HCT116 (cell line): ENCODE data around the gene RHBDL3. TPM values are rescaled to one million over a fixed set of nuclear protein-coding genes. Genes with fewer than 3 reads are reported as not detected.

Experiments used
- ATAC-seq: fragments of 200-7000 bp; cut with Tn5 transposase; 2 replicates; pipeline ENCODE4 v1.9.1; 2020; ENCODE audit warnings: mild to moderate bottlenecking, moderate library complexity
- BruUV-seq: library from RNA; stranded (reverse); fragments of 400-500 nt; replicated peaks from 2 replicates; lab custom pipeline; 2021; lab: Mats Ljungman, UMichigan
- CTCF ChIA-PET: fragments of 300-600 bp; sonication (Branson Sonifier 250); formaldehyde crosslinking; loops from one replicate; lab custom pipeline; 2021; ENCODE audit warnings: antibody characterized with exemption; lab: Charles Lee
- POLR2A ChIA-PET: fragments of 300-600, 350-600 bp; sonication (Branson Sonifier 250); formaldehyde crosslinking; loops from one replicate; lab custom pipeline; 2021; ENCODE audit warnings: antibody characterized with exemption; lab: Charles Lee
- RAD21 ChIA-PET, 2 experiments: fragments of 300-600 bp; sonication (Branson Sonifier 250); formaldehyde crosslinking; loops; one replicate each; lab custom pipeline; 2023; ENCODE audit warnings: low total read pairs in 2 of 2; ENCODE audit not compliant: uncharacterized antibody in 2 of 2, unreplicated experiment in 2 of 2, low non-redundant PET in 1 of 2; lab: Charles Lee
- DNase-seq: peaks from one replicate; pipeline ENCODE4 v3.0.0-alpha.2; 2010; ENCODE audit warnings: low read depth, low spot score
- H2AFZ ChIP-seq: fragments of 200-600 bp; shearing (Covaris generic), sonication (generic); 2 replicates; pipeline ENCODE4 v1.6.1; 2017; ENCODE audit warnings: low read depth, mixed run types, mixed read lengths, antibody characterized with exemption, low read length; ENCODE audit not compliant: poor library complexity, severe bottlenecking
- H3K27ac ChIP-seq: 2 replicates; pipeline ENCODE4 v1.5.1; 2012; ENCODE audit warnings: low read depth, low read length
- H3K27me3 ChIP-seq: fragments of 200-600 bp; sonication (generic); 2 replicates; pipeline ENCODE4 v1.6.1; 2016; ENCODE audit warnings: mixed run types, low read length, mixed read lengths; ENCODE audit not compliant: insufficient read depth
- H3K36me3 ChIP-seq, 2 experiments: fragments of 200-500 bp in 1 of 2; fragments of 200-600 bp in 1 of 2; sonication (Bioruptor generic) in 1 of 2; sonication (generic) in 1 of 2; 2 replicates each; pipeline versions ENCODE4 v1.5.1 to v1.6.1; 2014 to 2016; ENCODE audit warnings: low read length in 2 of 2, inconsistent platforms in 1 of 2, mixed read lengths in 1 of 2, mixed run types in 1 of 2; ENCODE audit not compliant: insufficient read depth in 2 of 2, control insufficient read depth in 1 of 2
- H3K4me1 ChIP-seq, 2 experiments: fragments of 200-600 bp in 1 of 2; sonication (generic) in 1 of 2; 2 replicates each; pipeline versions ENCODE4 v1.5.1 to v1.6.1; 2012 to 2017; ENCODE audit warnings: low read length in 2 of 2, inconsistent platforms in 1 of 2, mild to moderate bottlenecking in 1 of 2, mixed read lengths in 1 of 2, mixed run types in 1 of 2, moderate library complexity in 1 of 2; ENCODE audit not compliant: insufficient read depth in 2 of 2, control insufficient read depth in 1 of 2
- H3K4me2 ChIP-seq: fragments of 200-600 bp; sonication (generic); 2 replicates; pipeline ENCODE4 v1.6.1; 2017; ENCODE audit warnings: mixed run types, low read length, mixed read lengths
- H3K4me3 ChIP-seq, 2 experiments: fragments of 200-600 bp in 1 of 2; sonication (generic) in 1 of 2; replicated peaks in 1 of 2; 2 replicates each; pipeline ENCODE4 v1.5.1; 2011 to 2016; ENCODE audit warnings: low read length in 2 of 2, control low read depth in 1 of 2, low read depth in 1 of 2, mild to moderate bottlenecking in 1 of 2, mixed read lengths in 1 of 2, mixed run types in 1 of 2
- H3K79me2 ChIP-seq: fragments of 200-600 bp; sonication (generic); 2 replicates; pipeline ENCODE4 v1.6.1; 2017; ENCODE audit warnings: mild to moderate bottlenecking, mixed run types, low read length, moderate library complexity, mixed read lengths; ENCODE audit not compliant: insufficient read depth
- H3K9ac ChIP-seq: fragments of 200-600 bp; sonication (generic); 2 replicates; pipeline ENCODE4 v1.6.1; 2016; ENCODE audit warnings: low read length, mixed read lengths
- H3K9me2 ChIP-seq: fragments of 200-600 bp; sonication (generic), shearing (Covaris generic); 2 replicates; pipeline ENCODE4 v1.6.1; 2017; ENCODE audit warnings: mixed run types, mild to moderate bottlenecking, moderate library complexity; ENCODE audit not compliant: insufficient read depth
- H3K9me3 ChIP-seq, 2 experiments: fragments of 200-500 bp in 1 of 2; fragments of 200-600 bp in 1 of 2; sonication (Bioruptor generic) in 1 of 2; sonication (generic) in 1 of 2; 2 replicates each; pipeline ENCODE4 v1.6.1; 2014 to 2017; ENCODE audit warnings: low read length in 2 of 2, mixed read lengths in 2 of 2, inconsistent platforms in 1 of 2, low read depth in 1 of 2, mild to moderate bottlenecking in 1 of 2, mixed run types in 1 of 2, moderate library complexity in 1 of 2; ENCODE audit not compliant: control insufficient read depth in 1 of 2, insufficient read depth in 1 of 2
- H4K20me1 ChIP-seq: fragments of 200-600 bp; sonication (generic), shearing (Covaris generic); 2 replicates; pipeline ENCODE4 v1.6.1; 2017; ENCODE audit warnings: mixed run types, mild to moderate bottlenecking, moderate library complexity; ENCODE audit not compliant: insufficient read depth
- CBX3 ChIP-seq: IDR thresholded peaks from 2 replicates; pipeline ENCODE4 v1.6.1; 2012; ENCODE audit warnings: low read depth
- CTCF ChIP-seq, 3 experiments: fragments of 200-600 bp in 1 of 3; sonication (generic) in 1 of 3; IDR thresholded peaks in 2 of 3; conservative IDR thresholded peaks in 1 of 3; 2 replicates each; pipeline ENCODE4 v1.5.1; 2012 to 2017; ENCODE audit warnings: low read depth in 2 of 3, low read length in 2 of 3, antibody characterized with exemption in 1 of 3, borderline replicate concordance in 1 of 3, control low read depth in 1 of 3, mild to moderate bottlenecking in 1 of 3, mixed read lengths in 1 of 3, mixed run types in 1 of 3, moderate library complexity in 1 of 3; ENCODE audit not compliant: insufficient read depth in 1 of 3
- EGR1 ChIP-seq: IDR thresholded peaks from 2 replicates; pipeline ENCODE4 v1.6.1; 2012; ENCODE audit warnings: low read depth
- EZH2 ChIP-seq: fragments of 200-600 bp; sonication (generic); IDR thresholded peaks from 2 replicates; pipeline ENCODE4 v1.6.1; 2017; ENCODE audit warnings: antibody characterized with exemption, mixed run types
- JUND ChIP-seq: IDR thresholded peaks from 2 replicates; pipeline ENCODE4 v1.6.1; 2012
- REST ChIP-seq: IDR thresholded peaks from 2 replicates; pipeline ENCODE4 v1.6.1; 2012; ENCODE audit warnings: low read depth
- SIN3A ChIP-seq: IDR thresholded peaks from 2 replicates; pipeline ENCODE4 v1.6.1; 2012; ENCODE audit warnings: low read depth
- SP1 ChIP-seq: IDR thresholded peaks from 2 replicates; pipeline ENCODE4 v1.6.1; 2012; ENCODE audit warnings: low read depth
- ZBTB33 ChIP-seq: IDR thresholded peaks from 2 replicates; pipeline ENCODE4 v1.6.1; 2011; ENCODE audit warnings: mild to moderate bottlenecking, low read length, moderate library complexity; ENCODE audit not compliant: insufficient replicate concordance; ENCODE audit errors: extremely low read depth
- ZFX ChIP-seq: fragments of 450-650 bp; IDR thresholded peaks from 2 replicates; pipeline ENCODE4 v1.6.1; 2017
- ZNF274 ChIP-seq: fragments of 200-500 bp; sonication (Bioruptor generic); IDR thresholded peaks from 2 replicates; pipeline ENCODE4 v1.6.1; 2014; ENCODE audit warnings: mild to moderate bottlenecking, low read depth, low read length, inconsistent platforms
- intact Hi-C: fragments of 100-400 bp; cut with micrococcal nuclease; formaldehyde crosslinking; loops from 2 replicates; pipeline ENCODE4 v1.10.0; 2022
- total RNA-seq: library from RNA; stranded (reverse); gene quantifications from one replicate; pipeline ENCODE4 v1.2.1, GENCODE V29; 2021; ENCODE audit not compliant: unreplicated experiment
- TF ChIP-seq, protein P1 (sequence below): IDR thresholded peaks from 2 replicates; pipeline ENCODE4 v1.6.1; 2012

Gene RHBDL3
- total RNA-seq, 1 experiment from 2014 or later = 4.0 TPM

DNA sequence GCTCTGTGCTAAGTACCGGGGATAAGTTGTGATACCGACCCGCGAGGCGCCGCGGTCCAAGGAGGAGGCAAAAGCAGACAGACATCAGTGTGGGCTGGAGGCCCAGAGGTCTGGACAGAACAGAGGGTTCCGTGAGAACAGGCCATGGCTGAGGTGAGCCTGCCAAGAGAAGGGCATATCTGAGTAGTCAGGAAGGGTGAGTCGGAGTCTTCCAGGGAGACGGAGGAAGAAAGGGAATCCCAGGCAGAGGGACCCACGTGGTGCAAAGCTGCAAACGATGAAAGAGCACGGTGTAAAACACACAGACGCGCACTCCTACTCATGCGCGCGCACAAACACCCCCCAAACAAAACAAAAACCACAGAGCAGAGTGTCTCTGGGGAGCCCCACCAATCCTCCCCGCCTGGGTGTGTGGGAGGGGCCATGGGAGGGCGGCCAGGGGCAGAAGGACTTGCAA, 18.1 kb downstream of the RHBDL3 start:
- no peaks in the 10 kb centered on the region for H3K9me2 ChIP-seq
- H3K4me3 ChIP-seq = no peak overlapping the region
- TF ChIP-seq ZFX (no peak), CBX3 (no peak), REST (no peak), ZNF274 (no peak), CTCF (IDR thresholded peaks at IDR 0.05 in 2 of 3, conservative IDR thresholded peaks at IDR 0.05 in 1 of 3; ENCODE audit: borderline replicate concordance in 1 of 3, insufficient read depth in 1 of 3, low read depth in 2 of 3, low read length in 2 of 3) (no peak), ZBTB33 (no peak), EGR1 (no peak), EZH2 (no peak), SP1 (no peak), SIN3A (no peak), JUND (no peak)
- TF ChIP-seq, protein P1, sequence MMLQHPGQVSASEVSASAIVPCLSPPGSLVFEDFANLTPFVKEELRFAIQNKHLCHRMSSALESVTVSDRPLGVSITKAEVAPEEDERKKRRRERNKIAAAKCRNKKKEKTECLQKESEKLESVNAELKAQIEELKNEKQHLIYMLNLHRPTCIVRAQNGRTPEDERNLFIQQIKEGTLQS = no peak
- TF ChIP-seq, all 23 proteins: peak for 0
- H4K20me1 ChIP-seq = no peaks in the 10 kb centered on the region
- intact Hi-C loops = no loop called here
- ChIA-PET RAD21 (no interaction called here), POLR2A (no interaction called here), CTCF (no interaction called here)
- no peaks in the 10 kb centered on the region for H3K9me3 ChIP-seq
- no TSS peak for BruUV-seq
- H2AFZ ChIP-seq = no peak overlapping the region
- no peaks in the 10 kb centered on the region for H3K79me2 ChIP-seq
- no peak for ATAC-seq
- no peaks in the 10 kb centered on the region for H3K36me3 ChIP-seq
- no peaks in the 10 kb centered on the region for H3K27me3 ChIP-seq
- peaks cover 0 to 12% of the 10 kb centered on the region in 2 experiments; a peak in 1 of 4 replicates for H3K4me1 ChIP-seq
- DNase-seq = no peak
- H3K27ac ChIP-seq = no peak overlapping the region
- H3K4me2 ChIP-seq = no peak overlapping the region
- H3K9ac ChIP-seq = no peak overlapping the region
